HCT116 (cell line): ENCODE data around the gene ZMYM4. TPM values are rescaled to one million over a fixed set of nuclear protein-coding genes. Genes with fewer than 3 reads are reported as not detected.

Experiments used
- ATAC-seq: fragments of 200-7000 bp; cut with Tn5 transposase; 2 replicates; pipeline ENCODE4 v1.9.1; 2020; ENCODE audit warnings: mild to moderate bottlenecking, moderate library complexity
- BruUV-seq: library from RNA; stranded (reverse); fragments of 400-500 nt; replicated peaks from 2 replicates; lab custom pipeline; 2021; lab: Mats Ljungman, UMichigan
- CTCF ChIA-PET: fragments of 300-600 bp; sonication (Branson Sonifier 250); formaldehyde crosslinking; loops from one replicate; lab custom pipeline; 2021; ENCODE audit warnings: antibody characterized with exemption; lab: Charles Lee
- POLR2A ChIA-PET: fragments of 300-600, 350-600 bp; sonication (Branson Sonifier 250); formaldehyde crosslinking; loops from one replicate; lab custom pipeline; 2021; ENCODE audit warnings: antibody characterized with exemption; lab: Charles Lee
- RAD21 ChIA-PET, 2 experiments: fragments of 300-600 bp; sonication (Branson Sonifier 250); formaldehyde crosslinking; loops; one replicate each; lab custom pipeline; 2023; ENCODE audit warnings: low total read pairs in 2 of 2; ENCODE audit not compliant: uncharacterized antibody in 2 of 2, unreplicated experiment in 2 of 2, low non-redundant PET in 1 of 2; lab: Charles Lee
- DNase-seq: peaks from one replicate; pipeline ENCODE4 v3.0.0-alpha.2; 2010; ENCODE audit warnings: low read depth, low spot score
- H2AFZ ChIP-seq: fragments of 200-600 bp; shearing (Covaris generic), sonication (generic); 2 replicates; pipeline ENCODE4 v1.6.1; 2017; ENCODE audit warnings: low read depth, mixed run types, mixed read lengths, antibody characterized with exemption, low read length; ENCODE audit not compliant: poor library complexity, severe bottlenecking
- H3K27ac ChIP-seq: 2 replicates; pipeline ENCODE4 v1.5.1; 2012; ENCODE audit warnings: low read depth, low read length
- H3K27me3 ChIP-seq: fragments of 200-600 bp; sonication (generic); 2 replicates; pipeline ENCODE4 v1.6.1; 2016; ENCODE audit warnings: mixed run types, low read length, mixed read lengths; ENCODE audit not compliant: insufficient read depth
- H3K36me3 ChIP-seq, 2 experiments: fragments of 200-500 bp in 1 of 2; fragments of 200-600 bp in 1 of 2; sonication (Bioruptor generic) in 1 of 2; sonication (generic) in 1 of 2; 2 replicates each; pipeline versions ENCODE4 v1.5.1 to v1.6.1; 2014 to 2016; ENCODE audit warnings: low read length in 2 of 2, inconsistent platforms in 1 of 2, mixed read lengths in 1 of 2, mixed run types in 1 of 2; ENCODE audit not compliant: insufficient read depth in 2 of 2, control insufficient read depth in 1 of 2
- H3K4me1 ChIP-seq, 2 experiments: fragments of 200-600 bp in 1 of 2; sonication (generic) in 1 of 2; 2 replicates each; pipeline versions ENCODE4 v1.5.1 to v1.6.1; 2012 to 2017; ENCODE audit warnings: low read length in 2 of 2, inconsistent platforms in 1 of 2, mild to moderate bottlenecking in 1 of 2, mixed read lengths in 1 of 2, mixed run types in 1 of 2, moderate library complexity in 1 of 2; ENCODE audit not compliant: insufficient read depth in 2 of 2, control insufficient read depth in 1 of 2
- H3K4me2 ChIP-seq: fragments of 200-600 bp; sonication (generic); 2 replicates; pipeline ENCODE4 v1.6.1; 2017; ENCODE audit warnings: mixed run types, low read length, mixed read lengths
- H3K4me3 ChIP-seq, 2 experiments: fragments of 200-600 bp in 1 of 2; sonication (generic) in 1 of 2; replicated peaks in 1 of 2; 2 replicates each; pipeline ENCODE4 v1.5.1; 2011 to 2016; ENCODE audit warnings: low read length in 2 of 2, control low read depth in 1 of 2, low read depth in 1 of 2, mild to moderate bottlenecking in 1 of 2, mixed read lengths in 1 of 2, mixed run types in 1 of 2
- H3K79me2 ChIP-seq: fragments of 200-600 bp; sonication (generic); 2 replicates; pipeline ENCODE4 v1.6.1; 2017; ENCODE audit warnings: mild to moderate bottlenecking, mixed run types, low read length, moderate library complexity, mixed read lengths; ENCODE audit not compliant: insufficient read depth
- H3K9ac ChIP-seq: fragments of 200-600 bp; sonication (generic); 2 replicates; pipeline ENCODE4 v1.6.1; 2016; ENCODE audit warnings: low read length, mixed read lengths
- H3K9me2 ChIP-seq: fragments of 200-600 bp; sonication (generic), shearing (Covaris generic); 2 replicates; pipeline ENCODE4 v1.6.1; 2017; ENCODE audit warnings: mixed run types, mild to moderate bottlenecking, moderate library complexity; ENCODE audit not compliant: insufficient read depth
- H3K9me3 ChIP-seq, 2 experiments: fragments of 200-500 bp in 1 of 2; fragments of 200-600 bp in 1 of 2; sonication (Bioruptor generic) in 1 of 2; sonication (generic) in 1 of 2; 2 replicates each; pipeline ENCODE4 v1.6.1; 2014 to 2017; ENCODE audit warnings: low read length in 2 of 2, mixed read lengths in 2 of 2, inconsistent platforms in 1 of 2, low read depth in 1 of 2, mild to moderate bottlenecking in 1 of 2, mixed run types in 1 of 2, moderate library complexity in 1 of 2; ENCODE audit not compliant: control insufficient read depth in 1 of 2, insufficient read depth in 1 of 2
- H4K20me1 ChIP-seq: fragments of 200-600 bp; sonication (generic), shearing (Covaris generic); 2 replicates; pipeline ENCODE4 v1.6.1; 2017; ENCODE audit warnings: mixed run types, mild to moderate bottlenecking, moderate library complexity; ENCODE audit not compliant: insufficient read depth
- CBX3 ChIP-seq: IDR thresholded peaks from 2 replicates; pipeline ENCODE4 v1.6.1; 2012; ENCODE audit warnings: low read depth
- CEBPB ChIP-seq: IDR thresholded peaks from 2 replicates; pipeline ENCODE4 v1.6.1; 2012; ENCODE audit warnings: low read depth
- EGR1 ChIP-seq: IDR thresholded peaks from 2 replicates; pipeline ENCODE4 v1.6.1; 2012; ENCODE audit warnings: low read depth
- ELF1 ChIP-seq: IDR thresholded peaks from 2 replicates; pipeline ENCODE4 v1.6.1; 2012; ENCODE audit warnings: low read depth, borderline replicate concordance
- EZH2 ChIP-seq: fragments of 200-600 bp; sonication (generic); IDR thresholded peaks from 2 replicates; pipeline ENCODE4 v1.6.1; 2017; ENCODE audit warnings: antibody characterized with exemption, mixed run types
- EZH2phosphoT487 ChIP-seq: fragments of 200-600 bp; IDR thresholded peaks from 2 replicates; pipeline ENCODE4 v1.6.1; 2018; ENCODE audit warnings: antibody characterized with exemption, borderline replicate concordance
- FOSL1 ChIP-seq: IDR thresholded peaks from 2 replicates; pipeline ENCODE4 v1.6.1; 2012; ENCODE audit warnings: low read depth
- POLR2AphosphoS5 ChIP-seq: IDR thresholded peaks from 2 replicates; pipeline ENCODE4 v1.6.1; 2011; ENCODE audit warnings: mild to moderate bottlenecking, low read depth, low read length, moderate library complexity
- RAD21 ChIP-seq: IDR thresholded peaks from 2 replicates; pipeline ENCODE4 v1.6.1; 2012; ENCODE audit warnings: low read depth, mild to moderate bottlenecking
- SIN3A ChIP-seq: IDR thresholded peaks from 2 replicates; pipeline ENCODE4 v1.6.1; 2012; ENCODE audit warnings: low read depth
- SP1 ChIP-seq: IDR thresholded peaks from 2 replicates; pipeline ENCODE4 v1.6.1; 2012; ENCODE audit warnings: low read depth
- SRF ChIP-seq: IDR thresholded peaks from 2 replicates; pipeline ENCODE4 v1.6.1; 2012; ENCODE audit warnings: low read depth
- ZFX ChIP-seq: fragments of 450-650 bp; IDR thresholded peaks from 2 replicates; pipeline ENCODE4 v1.6.1; 2017
- ZNF274 ChIP-seq: fragments of 200-500 bp; sonication (Bioruptor generic); IDR thresholded peaks from 2 replicates; pipeline ENCODE4 v1.6.1; 2014; ENCODE audit warnings: mild to moderate bottlenecking, low read depth, low read length, inconsistent platforms
- intact Hi-C: fragments of 100-400 bp; cut with micrococcal nuclease; formaldehyde crosslinking; loops from 2 replicates; pipeline ENCODE4 v1.10.0; 2022
- total RNA-seq: library from RNA; stranded (reverse); gene quantifications from one replicate; pipeline ENCODE4 v1.2.1, GENCODE V29; 2021; ENCODE audit not compliant: unreplicated experiment
- TF ChIP-seq, protein P1 (sequence below), 3 experiments: fragments of 200-600 bp in 1 of 3; sonication (generic) in 1 of 3; IDR thresholded peaks in 2 of 3; conservative IDR thresholded peaks in 1 of 3; 2 replicates each; pipeline ENCODE4 v1.5.1; 2012 to 2017; ENCODE audit warnings: low read depth in 2 of 3, low read length in 2 of 3, antibody characterized with exemption in 1 of 3, borderline replicate concordance in 1 of 3, control low read depth in 1 of 3, mild to moderate bottlenecking in 1 of 3, mixed read lengths in 1 of 3, mixed run types in 1 of 3, moderate library complexity in 1 of 3; ENCODE audit not compliant: insufficient read depth in 1 of 3
- TF ChIP-seq, protein P2 (sequence below): IDR thresholded peaks from 2 replicates; pipeline ENCODE4 v1.6.1; 2012
- TF ChIP-seq, protein P3 (sequence below): IDR thresholded peaks from 2 replicates; pipeline ENCODE4 v1.6.1; 2012; ENCODE audit warnings: low read depth

ZMYM4 gene
- total RNA-seq, 1 experiment from 2014 or later: 58.0 TPM

DNA sequence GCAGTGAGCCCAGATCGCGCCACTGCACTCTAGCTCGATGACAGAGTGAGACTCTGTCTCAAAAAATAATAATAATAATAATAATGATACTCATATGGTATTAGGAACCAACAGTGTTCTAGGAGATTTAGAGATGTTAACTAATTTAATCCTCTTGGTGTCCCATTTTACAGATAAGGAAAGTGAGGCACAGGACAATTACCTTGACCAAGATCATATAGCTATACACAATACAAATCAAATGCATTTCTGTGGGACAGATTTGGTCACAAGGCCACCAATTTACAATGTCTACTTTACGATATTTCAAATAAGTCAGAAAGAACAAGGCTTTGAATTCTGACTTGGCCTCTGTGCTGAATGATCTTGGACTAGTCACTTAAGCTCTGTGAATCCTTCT lies 2.2 kb upstream of the ZMYM4 start:
- no peak overlapping the region for H3K4me2 ChIP-seq
- POLR2A ChIA-PET: no interaction called here
- TF ChIP-seq ZFX (no peak), EZH2 (no peak), CBX3 (no peak), ELF1 (no peak), CEBPB (no peak), EGR1 (no peak), POLR2AphosphoS5 (no peak), RAD21 (no peak), FOSL1 (no peak), EZH2phosphoT487 (no peak), SIN3A (no peak), SP1 (no peak), SRF (no peak), ZNF274 (no peak)
- TF ChIP-seq, protein P1, sequence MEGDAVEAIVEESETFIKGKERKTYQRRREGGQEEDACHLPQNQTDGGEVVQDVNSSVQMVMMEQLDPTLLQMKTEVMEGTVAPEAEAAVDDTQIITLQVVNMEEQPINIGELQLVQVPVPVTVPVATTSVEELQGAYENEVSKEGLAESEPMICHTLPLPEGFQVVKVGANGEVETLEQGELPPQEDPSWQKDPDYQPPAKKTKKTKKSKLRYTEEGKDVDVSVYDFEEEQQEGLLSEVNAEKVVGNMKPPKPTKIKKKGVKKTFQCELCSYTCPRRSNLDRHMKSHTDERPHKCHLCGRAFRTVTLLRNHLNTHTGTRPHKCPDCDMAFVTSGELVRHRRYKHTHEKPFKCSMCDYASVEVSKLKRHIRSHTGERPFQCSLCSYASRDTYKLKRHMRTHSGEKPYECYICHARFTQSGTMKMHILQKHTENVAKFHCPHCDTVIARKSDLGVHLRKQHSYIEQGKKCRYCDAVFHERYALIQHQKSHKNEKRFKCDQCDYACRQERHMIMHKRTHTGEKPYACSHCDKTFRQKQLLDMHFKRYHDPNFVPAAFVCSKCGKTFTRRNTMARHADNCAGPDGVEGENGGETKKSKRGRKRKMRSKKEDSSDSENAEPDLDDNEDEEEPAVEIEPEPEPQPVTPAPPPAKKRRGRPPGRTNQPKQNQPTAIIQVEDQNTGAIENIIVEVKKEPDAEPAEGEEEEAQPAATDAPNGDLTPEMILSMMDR (IDR thresholded peaks at IDR 0.05 in 2 of 3, conservative IDR thresholded peaks at IDR 0.05 in 1 of 3; ENCODE audit: borderline replicate concordance in 1 of 3, insufficient read depth in 1 of 3, low read depth in 2 of 3, low read length in 2 of 3): no peak
- TF ChIP-seq, protein P2, sequence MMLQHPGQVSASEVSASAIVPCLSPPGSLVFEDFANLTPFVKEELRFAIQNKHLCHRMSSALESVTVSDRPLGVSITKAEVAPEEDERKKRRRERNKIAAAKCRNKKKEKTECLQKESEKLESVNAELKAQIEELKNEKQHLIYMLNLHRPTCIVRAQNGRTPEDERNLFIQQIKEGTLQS: no peak
- TF ChIP-seq, protein P3, sequence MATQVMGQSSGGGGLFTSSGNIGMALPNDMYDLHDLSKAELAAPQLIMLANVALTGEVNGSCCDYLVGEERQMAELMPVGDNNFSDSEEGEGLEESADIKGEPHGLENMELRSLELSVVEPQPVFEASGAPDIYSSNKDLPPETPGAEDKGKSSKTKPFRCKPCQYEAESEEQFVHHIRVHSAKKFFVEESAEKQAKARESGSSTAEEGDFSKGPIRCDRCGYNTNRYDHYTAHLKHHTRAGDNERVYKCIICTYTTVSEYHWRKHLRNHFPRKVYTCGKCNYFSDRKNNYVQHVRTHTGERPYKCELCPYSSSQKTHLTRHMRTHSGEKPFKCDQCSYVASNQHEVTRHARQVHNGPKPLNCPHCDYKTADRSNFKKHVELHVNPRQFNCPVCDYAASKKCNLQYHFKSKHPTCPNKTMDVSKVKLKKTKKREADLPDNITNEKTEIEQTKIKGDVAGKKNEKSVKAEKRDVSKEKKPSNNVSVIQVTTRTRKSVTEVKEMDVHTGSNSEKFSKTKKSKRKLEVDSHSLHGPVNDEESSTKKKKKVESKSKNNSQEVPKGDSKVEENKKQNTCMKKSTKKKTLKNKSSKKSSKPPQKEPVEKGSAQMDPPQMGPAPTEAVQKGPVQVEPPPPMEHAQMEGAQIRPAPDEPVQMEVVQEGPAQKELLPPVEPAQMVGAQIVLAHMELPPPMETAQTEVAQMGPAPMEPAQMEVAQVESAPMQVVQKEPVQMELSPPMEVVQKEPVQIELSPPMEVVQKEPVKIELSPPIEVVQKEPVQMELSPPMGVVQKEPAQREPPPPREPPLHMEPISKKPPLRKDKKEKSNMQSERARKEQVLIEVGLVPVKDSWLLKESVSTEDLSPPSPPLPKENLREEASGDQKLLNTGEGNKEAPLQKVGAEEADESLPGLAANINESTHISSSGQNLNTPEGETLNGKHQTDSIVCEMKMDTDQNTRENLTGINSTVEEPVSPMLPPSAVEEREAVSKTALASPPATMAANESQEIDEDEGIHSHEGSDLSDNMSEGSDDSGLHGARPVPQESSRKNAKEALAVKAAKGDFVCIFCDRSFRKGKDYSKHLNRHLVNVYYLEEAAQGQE: no peak
- BruUV-seq: no TSS peak
- H3K79me2 ChIP-seq: peaks cover 26% of the 10 kb centered on the region
- peaks cover 4 to 17% of the 10 kb centered on the region in 2 experiments; a peak in 3 of 4 replicates for H3K4me1 ChIP-seq
- H3K36me3 ChIP-seq: no peaks in the 10 kb centered on the region
- no peak overlapping the region for H3K9ac ChIP-seq
- no peak overlapping the region for H3K27ac ChIP-seq
- H2AFZ ChIP-seq: no peak overlapping the region
- CTCF ChIA-PET: no interaction called here
- no peak for DNase-seq
- ATAC-seq: no peak
- RAD21 ChIA-PET: no interaction called here
- intact Hi-C loops: no loop called here
- H4K20me1 ChIP-seq: no peaks in the 10 kb centered on the region
- H3K9me2 ChIP-seq: peaks cover 4% of the 10 kb centered on the region; the same call in 1 of the 2 replicates
- no peaks in the 10 kb centered on the region for H3K9me3 ChIP-seq
- no peaks in the 10 kb centered on the region for H3K27me3 ChIP-seq
- no peak overlapping the region for H3K4me3 ChIP-seq
